Esophagus (tissue), 2 donors: ENCODE data around the gene NPAS1. TPM values are rescaled to one million over a fixed set of nuclear protein-coding genes. Genes with fewer than 3 reads are reported as not detected.

Source experiments
- H3K27ac ChIP-seq, 2 donors: one replicate each; pipeline ENCODE4 v1.5.1; 2013; ENCODE audit warnings: low read depth in 2 of 2, mild to moderate bottlenecking in 2 of 2, inconsistent platforms in 1 of 2, low read length in 1 of 2, moderate library complexity in 1 of 2
- H3K27me3 ChIP-seq, 2 donors: one replicate each; pipeline ENCODE4 v1.6.1; 2013; ENCODE audit warnings: low read length in 2 of 2, control low read depth in 1 of 2, mild to moderate bottlenecking in 1 of 2; ENCODE audit not compliant: insufficient read depth in 2 of 2, control insufficient read depth in 1 of 2
- H3K36me3 ChIP-seq, 2 donors: one replicate each; pipeline ENCODE4 v1.6.1; 2013; ENCODE audit warnings: low read length in 1 of 2; ENCODE audit not compliant: control insufficient read depth in 2 of 2, insufficient read depth in 2 of 2
- H3K4me1 ChIP-seq, 2 donors: one replicate each; pipeline ENCODE4 v1.6.1; 2013; ENCODE audit warnings: low read length in 1 of 2; ENCODE audit not compliant: control insufficient read depth in 2 of 2, insufficient read depth in 2 of 2
- H3K4me3 ChIP-seq, 2 donors: one replicate each; pipeline ENCODE4 v1.5.1; 2013; ENCODE audit warnings: low read length in 2 of 2, mild to moderate bottlenecking in 2 of 2, low read depth in 1 of 2, moderate library complexity in 1 of 2
- H3K9me3 ChIP-seq, 2 donors: one replicate each; pipeline ENCODE4 v1.6.1; 2013; ENCODE audit warnings: mild to moderate bottlenecking in 2 of 2, low read depth in 1 of 2, low read length in 1 of 2, moderate library complexity in 1 of 2; ENCODE audit not compliant: control insufficient read depth in 2 of 2, insufficient read depth in 1 of 2
- WGBS, 2 donors: extraction: QIAGEN DNeasy Blood & Tissue Kit; methylation state at CpG; one replicate each; pipeline ENCODE4 v1.1.7; 2013; 5-methylcytosine and 5-hydroxymethylcytosine counted together
- polyA plus RNA-seq, 2 donors: library from polyadenylated mRNA; stranded (reverse); fragments of 200-250 nt; gene quantifications; one replicate each; pipeline ENCODE4 v1.2.3, GENCODE V29; 2013
- donor health status: healthy with polysubstance abuse.
- donor health status: Bipolar disorder and iron deficiency.

The NPAS1 gene
- polyA plus RNA-seq, 2 donors = 0.56 to 1.2 TPM

DNA sequence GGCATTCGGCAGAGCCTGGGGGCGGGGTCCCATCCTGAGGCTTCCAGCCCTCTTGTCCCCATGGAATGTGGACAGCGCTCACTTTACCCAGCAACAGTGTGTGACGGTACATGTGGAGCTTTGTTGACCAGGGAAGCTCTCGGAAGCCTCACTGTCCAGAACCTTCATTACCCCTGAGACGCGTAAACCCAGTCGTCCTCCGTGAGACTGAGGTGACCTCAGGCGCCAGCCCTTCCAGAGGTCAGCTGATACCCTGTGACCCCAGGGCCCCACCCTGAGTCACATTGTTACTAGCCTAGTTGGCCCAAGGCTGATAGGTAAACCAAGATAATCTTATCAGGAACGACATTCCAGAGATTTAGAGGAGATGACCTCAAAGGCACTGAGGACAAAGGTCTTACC lies 39.0 kb downstream of the NPAS1 start:
- H3K9me3 ChIP-seq = no peaks in the 10 kb centered on the region
- no peak overlapping the region for H3K4me3 ChIP-seq
- WGBS, 2 donors = 72 to 81% methylated on average over 11 of the region's 11 CpGs
- no peaks in the 10 kb centered on the region for H3K4me1 ChIP-seq
- H3K27ac ChIP-seq = no peak overlapping the region
- peaks cover 0 to 2% of the 10 kb centered on the region in 2 donors for H3K36me3 ChIP-seq
- H3K27me3 ChIP-seq = no peaks in the 10 kb centered on the region

DNA sequence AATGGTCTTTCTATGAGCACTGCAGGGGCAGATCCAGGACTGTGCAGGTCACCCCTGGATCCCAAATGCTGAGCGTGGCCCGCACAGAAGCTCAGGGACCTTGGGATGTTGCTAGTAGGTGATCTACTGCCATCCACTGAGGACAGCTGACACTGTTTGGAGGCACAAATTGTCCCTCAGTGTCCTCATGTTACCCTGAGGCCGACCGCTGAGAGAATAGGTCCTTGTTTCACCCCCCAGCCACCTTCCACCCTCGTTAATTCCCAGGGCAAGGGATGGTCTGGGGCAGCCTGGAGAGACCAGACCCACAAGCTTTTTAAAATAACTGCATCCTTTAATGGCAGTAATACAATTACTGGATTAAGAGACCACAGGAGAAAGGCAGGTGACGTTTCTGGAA lies 44.2 kb downstream of the NPAS1 start:
- Histone ChIP-seq H3K9me3 (no peaks in the 10 kb centered on the region), H3K4me1 (no peaks in the 10 kb centered on the region), H3K27me3 (no peaks in the 10 kb centered on the region), H3K27ac (no peak overlapping the region), H3K4me3 (no peak overlapping the region), H3K36me3 (peaks cover 7 to 42% of the 10 kb centered on the region in 2 donors)
- WGBS, 2 donors = 86 to 91% methylated on average over 6 of the region's 6 CpGs

DNA sequence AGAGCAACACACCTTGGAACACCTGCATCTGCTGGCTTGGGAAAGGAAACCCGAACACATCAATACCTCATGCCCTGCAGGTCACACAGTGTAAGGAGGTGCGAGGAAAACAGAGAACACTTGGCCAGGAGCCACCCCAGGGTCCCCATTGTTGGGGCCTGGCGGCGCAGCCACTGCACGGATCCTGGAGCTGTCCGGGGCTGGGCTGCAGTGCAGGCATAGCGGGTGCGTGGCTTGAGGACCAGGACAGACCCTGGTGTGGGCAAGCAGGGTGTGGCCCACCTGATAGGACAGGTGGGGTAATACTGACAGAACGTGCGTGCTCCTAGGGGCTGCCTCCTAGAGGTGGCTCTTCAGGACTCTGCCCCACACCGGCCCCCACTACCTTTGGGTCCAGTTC lies 45.6 kb downstream of the NPAS1 start:
- H3K9me3 ChIP-seq = no peaks in the 10 kb centered on the region
- H3K27me3 ChIP-seq = no peaks in the 10 kb centered on the region
- peaks cover 10 to 53% of the 10 kb centered on the region in 2 donors for H3K36me3 ChIP-seq
- 88% methylated on average over 11 of the region's 11 CpGs for WGBS, 2 donors
- no peaks in the 10 kb centered on the region for H3K4me1 ChIP-seq
- no peak overlapping the region for H3K27ac ChIP-seq
- no peak overlapping the region for H3K4me3 ChIP-seq

DNA sequence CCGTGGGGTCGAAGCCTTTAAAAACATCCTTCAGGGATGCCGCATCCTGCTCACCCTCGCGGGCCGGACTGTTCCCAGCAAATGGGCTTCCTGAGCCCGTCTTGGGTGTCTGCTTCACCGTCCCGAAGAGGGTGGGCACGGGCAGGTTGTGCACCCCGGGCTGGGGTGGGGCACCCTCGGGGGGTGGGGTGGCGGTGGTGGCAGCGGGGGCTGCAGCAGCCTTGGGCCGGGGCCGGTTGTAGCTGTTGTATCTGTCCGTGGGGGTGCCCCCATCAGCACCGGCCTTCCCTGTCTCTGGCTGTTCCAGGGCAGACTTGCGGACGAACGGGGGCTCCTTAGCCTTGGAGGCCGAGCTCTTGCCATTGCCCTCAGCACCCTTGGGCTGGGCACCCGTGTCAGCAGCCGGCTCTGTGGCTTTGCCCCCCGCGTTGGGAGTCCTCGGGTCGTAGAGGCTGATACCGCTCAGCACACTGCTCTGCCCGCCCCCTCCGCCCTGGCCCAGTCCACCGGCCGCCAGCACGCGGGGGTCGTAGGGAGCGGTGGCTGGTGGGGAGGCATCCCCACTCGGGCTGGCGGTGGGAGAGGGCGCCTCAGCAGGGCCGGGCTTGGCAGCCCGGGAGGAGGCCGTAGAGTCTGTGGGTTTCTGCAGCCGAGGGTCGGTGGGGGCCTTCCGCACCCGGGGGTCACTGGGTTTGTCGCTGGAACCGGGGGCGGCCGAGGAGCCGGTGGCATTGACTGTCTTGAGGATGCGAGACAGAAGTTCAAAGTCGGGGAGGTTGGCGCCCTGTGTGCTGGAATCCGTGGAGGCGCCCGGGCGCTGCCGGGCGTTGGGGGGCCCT lies 47.0 kb downstream of the NPAS1 start:
- no peak overlapping the region for H3K27ac ChIP-seq
- H3K36me3 ChIP-seq = peaks cover 15 to 65% of the 10 kb centered on the region in 2 donors

DNA sequence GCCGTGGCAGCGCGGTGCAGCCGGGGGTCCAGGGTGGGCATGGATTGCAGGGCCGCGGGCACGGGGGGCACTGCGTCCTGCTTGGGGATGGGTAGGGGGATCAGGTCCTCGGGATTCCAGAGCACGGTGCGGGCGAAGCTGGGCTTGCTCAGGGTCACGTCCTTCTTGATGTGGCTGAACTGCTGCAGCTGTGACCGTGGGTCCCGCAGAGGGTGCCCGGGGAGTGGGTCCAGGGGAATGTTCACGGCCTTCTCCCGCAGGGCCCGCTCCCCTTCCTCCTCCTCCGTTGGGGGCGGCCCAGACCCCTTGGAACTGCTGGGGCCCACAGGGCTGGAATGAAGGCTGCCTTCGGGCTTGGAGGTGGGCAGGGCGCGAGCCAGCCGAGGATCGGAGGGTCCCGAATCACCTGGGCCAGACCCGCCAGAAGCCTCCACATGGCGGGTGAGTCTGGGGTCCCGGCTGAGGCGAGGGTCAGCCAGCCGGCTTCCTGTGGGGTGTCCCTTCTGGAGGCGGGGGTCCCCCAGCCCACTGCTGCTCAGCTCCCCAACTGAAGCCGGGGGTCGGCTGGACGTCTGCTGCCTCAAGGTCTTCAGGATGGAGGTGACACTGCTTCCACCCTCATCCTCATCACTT lies 47.7 kb downstream of the NPAS1 start:
- H3K27me3 ChIP-seq = no peaks in the 10 kb centered on the region
- H3K4me3 ChIP-seq = no peak overlapping the region
- no peaks in the 10 kb centered on the region for H3K4me1 ChIP-seq
- 94 to 96% methylated on average over 30 to 36 of the region's 36 CpGs for WGBS, 2 donors
- H3K36me3 ChIP-seq = peaks cover 19 to 71% of the 10 kb centered on the region in 2 donors
- no peak overlapping the region for H3K27ac ChIP-seq
- H3K9me3 ChIP-seq = no peaks in the 10 kb centered on the region

More for the DNA sequence above, 47.0 kb downstream of the NPAS1 start:
- H3K27me3 ChIP-seq = no peaks in the 10 kb centered on the region
- no peaks in the 10 kb centered on the region for H3K4me1 ChIP-seq
- H3K9me3 ChIP-seq = no peaks in the 10 kb centered on the region
- no peak overlapping the region for H3K4me3 ChIP-seq
- 90 to 91% methylated on average over 57 to 61 of the region's 61 CpGs for WGBS, 2 donors

DNA sequence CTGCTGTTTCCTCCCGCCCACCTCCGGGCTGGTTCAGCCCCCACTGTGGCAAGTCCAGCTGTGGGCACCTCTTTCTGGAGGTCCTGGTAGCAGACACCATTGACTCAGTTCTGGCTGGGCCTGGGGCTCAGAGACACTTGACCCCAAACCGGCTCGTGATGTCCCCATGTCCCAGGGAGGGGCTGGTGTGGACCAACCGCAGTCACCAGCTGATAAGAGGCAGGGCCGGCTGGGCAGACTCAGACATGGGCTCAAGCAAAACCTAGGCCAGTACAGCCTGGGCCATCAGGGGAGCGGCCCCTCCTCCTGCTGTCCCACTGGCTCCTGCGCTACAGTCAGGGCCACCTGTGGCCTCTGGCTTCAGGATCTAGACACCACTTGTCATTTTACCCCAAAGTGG lies 48.6 kb downstream of the NPAS1 start:
- Histone ChIP-seq H3K9me3 (no peaks in the 10 kb centered on the region), H3K4me3 (no peak overlapping the region), H3K27ac (no peak overlapping the region), H3K27me3 (no peaks in the 10 kb centered on the region), H3K4me1 (no peaks in the 10 kb centered on the region), H3K36me3 (peaks cover 19 to 74% of the 10 kb centered on the region in 2 donors)
- WGBS, 2 donors = 88 to 90% methylated on average over 6 to 8 of the region's 8 CpGs

DNA sequence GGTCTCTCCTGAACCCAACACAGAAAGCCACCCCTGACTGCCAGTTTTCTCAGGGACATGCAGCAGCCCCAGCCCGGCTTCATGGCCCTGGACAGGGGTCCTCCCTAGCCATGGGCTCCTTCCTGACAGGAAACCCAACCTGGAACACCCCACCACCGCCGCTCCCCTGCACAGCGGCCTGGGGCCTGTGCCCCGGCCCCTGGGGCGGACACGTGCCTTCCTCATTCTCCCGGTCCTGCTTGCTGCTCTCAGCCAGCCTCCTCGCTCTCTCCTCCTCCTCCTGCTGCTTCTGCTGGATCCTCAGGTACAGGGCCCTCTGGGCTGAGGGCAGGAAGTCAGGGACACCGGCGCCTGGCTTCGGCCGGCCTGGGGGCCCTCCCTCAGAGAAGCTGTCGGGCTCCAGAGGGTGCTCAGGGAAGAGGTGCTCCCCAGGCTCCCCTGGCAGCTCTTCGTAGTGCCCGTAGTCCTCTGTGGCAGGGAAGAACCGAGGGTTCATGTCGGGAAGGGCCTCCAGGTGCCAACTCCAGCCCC lies 49.3 kb downstream of the NPAS1 start:
- Histone ChIP-seq H3K9me3 (no peaks in the 10 kb centered on the region), H3K36me3 (peaks cover 19 to 72% of the 10 kb centered on the region in 2 donors), H3K4me3 (no peak overlapping the region), H3K4me1 (no peaks in the 10 kb centered on the region), H3K27me3 (no peaks in the 10 kb centered on the region), H3K27ac (no peak overlapping the region)
- 90 to 91% methylated on average over 18 of the region's 18 CpGs for WGBS, 2 donors

DNA sequence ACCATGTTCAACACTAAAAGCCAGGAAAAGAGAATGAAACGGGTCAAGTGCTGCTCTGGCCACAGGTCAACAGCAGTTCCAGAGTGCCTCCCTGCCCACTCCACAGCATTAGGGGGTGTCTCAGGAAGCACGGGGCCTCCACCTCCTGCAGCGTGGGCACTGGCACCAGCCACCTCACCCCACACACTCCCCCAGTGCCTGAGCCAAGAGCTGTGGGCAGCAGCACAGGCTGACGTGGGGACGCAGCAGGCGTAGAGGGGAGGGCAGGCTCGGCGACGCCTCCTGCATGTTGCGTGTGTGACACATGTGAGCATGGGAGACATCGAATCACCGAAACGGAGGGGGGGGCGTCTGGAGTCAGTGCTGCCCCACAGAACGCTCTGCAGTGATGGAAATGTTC lies 50.2 kb downstream of the NPAS1 start:
- 78 to 84% methylated on average over 15 of the region's 15 CpGs for WGBS, 2 donors
- H3K4me1 ChIP-seq = no peaks in the 10 kb centered on the region
- H3K9me3 ChIP-seq = no peaks in the 10 kb centered on the region
- H3K27ac ChIP-seq = no peak overlapping the region
- H3K4me3 ChIP-seq = no peak overlapping the region
- no peaks in the 10 kb centered on the region for H3K27me3 ChIP-seq
- H3K36me3 ChIP-seq = peaks cover 26 to 75% of the 10 kb centered on the region in 2 donors

DNA sequence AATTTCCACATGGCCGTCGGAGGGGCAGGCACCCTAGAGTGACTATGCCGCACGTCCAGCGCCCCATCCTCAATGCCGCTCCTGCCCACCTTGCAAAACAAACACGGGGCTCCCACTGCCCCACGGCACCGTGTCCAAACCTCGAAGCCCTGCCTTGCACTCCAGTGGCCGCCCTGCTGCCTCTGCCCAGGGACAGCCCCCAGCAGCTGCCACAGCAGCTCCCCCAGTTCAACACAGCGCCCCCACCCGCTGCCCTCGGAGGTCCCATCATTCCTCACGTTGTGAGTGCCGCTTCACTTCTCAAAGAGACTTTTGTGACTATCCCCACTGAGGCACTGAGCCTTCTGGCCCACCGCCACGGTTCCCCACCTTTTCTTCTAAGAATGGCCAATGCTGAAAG lies 51.1 kb downstream of the NPAS1 start:
- H3K4me1 ChIP-seq = no peaks in the 10 kb centered on the region
- no peak overlapping the region for H3K27ac ChIP-seq
- peaks cover 31 to 75% of the 10 kb centered on the region in 2 donors for H3K36me3 ChIP-seq
- H3K4me3 ChIP-seq = no peak overlapping the region
- 87 to 91% methylated on average over 18 of the region's 18 CpGs for WGBS, 2 donors
- no peaks in the 10 kb centered on the region for H3K27me3 ChIP-seq
- H3K9me3 ChIP-seq = no peaks in the 10 kb centered on the region
